Measurements from ENCODE around the gene KCNMA1.

DNA sequence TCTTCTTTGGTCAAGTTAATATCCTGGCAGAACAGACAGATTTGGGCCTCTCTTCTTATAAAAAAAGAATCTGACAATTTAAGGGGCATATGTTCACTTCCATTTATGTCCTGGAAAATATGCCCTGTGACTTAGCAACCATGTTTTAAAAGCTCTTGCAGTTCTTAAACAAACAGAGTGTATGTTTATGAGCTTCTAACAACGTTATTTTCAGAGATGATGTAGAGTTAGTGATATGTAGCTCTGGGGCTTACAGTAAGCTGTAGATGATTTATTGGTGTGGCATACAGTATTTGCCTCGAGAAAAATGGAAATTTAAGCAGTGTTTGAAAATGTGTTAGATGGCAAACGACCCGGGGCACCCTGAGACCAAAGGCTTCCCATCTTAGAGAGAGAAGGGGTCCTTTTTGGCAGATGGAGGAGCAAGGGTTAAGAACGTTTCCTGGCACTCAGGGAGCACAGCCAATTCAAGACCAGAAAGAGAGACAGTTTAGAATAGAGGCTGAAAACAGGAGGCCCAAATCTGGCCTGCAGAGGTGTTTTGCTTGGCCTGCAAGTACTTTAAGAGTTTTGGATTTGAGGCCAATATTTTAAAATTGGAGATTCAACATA, 397.5 kb downstream of the KCNMA1 start:
- TF ChIP-seq, protein P1, sequence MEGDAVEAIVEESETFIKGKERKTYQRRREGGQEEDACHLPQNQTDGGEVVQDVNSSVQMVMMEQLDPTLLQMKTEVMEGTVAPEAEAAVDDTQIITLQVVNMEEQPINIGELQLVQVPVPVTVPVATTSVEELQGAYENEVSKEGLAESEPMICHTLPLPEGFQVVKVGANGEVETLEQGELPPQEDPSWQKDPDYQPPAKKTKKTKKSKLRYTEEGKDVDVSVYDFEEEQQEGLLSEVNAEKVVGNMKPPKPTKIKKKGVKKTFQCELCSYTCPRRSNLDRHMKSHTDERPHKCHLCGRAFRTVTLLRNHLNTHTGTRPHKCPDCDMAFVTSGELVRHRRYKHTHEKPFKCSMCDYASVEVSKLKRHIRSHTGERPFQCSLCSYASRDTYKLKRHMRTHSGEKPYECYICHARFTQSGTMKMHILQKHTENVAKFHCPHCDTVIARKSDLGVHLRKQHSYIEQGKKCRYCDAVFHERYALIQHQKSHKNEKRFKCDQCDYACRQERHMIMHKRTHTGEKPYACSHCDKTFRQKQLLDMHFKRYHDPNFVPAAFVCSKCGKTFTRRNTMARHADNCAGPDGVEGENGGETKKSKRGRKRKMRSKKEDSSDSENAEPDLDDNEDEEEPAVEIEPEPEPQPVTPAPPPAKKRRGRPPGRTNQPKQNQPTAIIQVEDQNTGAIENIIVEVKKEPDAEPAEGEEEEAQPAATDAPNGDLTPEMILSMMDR (conservative IDR thresholded peaks at IDR 0.05; ENCODE audit: low read depth, low read length), result no peak
- TF ChIP-seq EZH2 (IDR thresholded peaks at IDR 0.05; ENCODE audit: low read length, unreplicated experiment), result no peak

Measured in PC-3 (cell line).